Measurements from ENCODE around the gene GNLY.
"Not testable (repeated sequence)": the region's sequence is repeated elsewhere in the genome, so short reads cannot be mapped to it uniquely, and the experiment has no call there.

The GNLY gene

DNA sequence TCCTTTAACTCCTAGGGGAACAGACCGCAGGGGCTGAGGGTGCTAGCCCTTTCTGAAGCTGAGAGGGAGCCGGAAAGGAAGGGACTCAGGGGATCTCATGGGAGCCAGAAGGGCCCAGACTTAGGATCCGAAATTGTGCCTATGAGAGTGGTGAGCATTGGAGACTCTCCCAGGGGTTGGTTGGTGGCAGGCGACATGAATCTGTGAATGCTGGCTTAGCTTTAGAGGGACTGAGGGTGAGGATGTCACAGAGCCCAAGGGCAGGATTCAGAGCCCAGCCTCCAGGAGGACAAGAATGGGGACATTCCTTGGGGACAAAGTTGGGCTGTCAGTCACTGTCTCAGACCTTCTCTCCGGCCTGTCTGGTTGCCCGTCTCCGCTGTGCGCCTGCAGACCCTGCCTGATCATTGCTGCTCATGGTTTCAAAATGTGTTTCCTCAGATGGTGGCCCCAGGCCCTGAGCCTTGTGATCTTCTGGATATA, 17.5 kb downstream of the GNLY start:
- no peak for DNase-seq

DNA sequence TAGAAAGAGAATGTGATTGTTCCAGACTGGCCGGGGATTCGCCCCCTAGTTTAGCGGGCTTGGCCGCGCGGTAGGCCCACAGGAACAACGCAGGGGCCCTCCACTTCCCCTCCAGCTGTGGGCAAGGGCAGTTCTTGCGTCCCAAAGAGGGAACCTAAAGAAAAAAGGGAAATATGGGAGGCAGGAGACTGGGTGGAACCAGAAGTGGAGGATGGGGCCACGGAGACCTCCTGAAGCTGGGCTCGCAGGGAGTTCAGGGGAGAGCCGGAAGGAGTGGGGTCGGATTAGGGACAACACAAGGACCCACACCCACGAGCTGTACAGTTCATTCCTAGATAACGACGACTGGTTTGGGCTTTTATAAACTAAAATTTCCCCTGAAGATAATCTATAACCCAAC, 18.2 kb downstream of the GNLY start:
- DNase-seq, result no peak

DNA sequence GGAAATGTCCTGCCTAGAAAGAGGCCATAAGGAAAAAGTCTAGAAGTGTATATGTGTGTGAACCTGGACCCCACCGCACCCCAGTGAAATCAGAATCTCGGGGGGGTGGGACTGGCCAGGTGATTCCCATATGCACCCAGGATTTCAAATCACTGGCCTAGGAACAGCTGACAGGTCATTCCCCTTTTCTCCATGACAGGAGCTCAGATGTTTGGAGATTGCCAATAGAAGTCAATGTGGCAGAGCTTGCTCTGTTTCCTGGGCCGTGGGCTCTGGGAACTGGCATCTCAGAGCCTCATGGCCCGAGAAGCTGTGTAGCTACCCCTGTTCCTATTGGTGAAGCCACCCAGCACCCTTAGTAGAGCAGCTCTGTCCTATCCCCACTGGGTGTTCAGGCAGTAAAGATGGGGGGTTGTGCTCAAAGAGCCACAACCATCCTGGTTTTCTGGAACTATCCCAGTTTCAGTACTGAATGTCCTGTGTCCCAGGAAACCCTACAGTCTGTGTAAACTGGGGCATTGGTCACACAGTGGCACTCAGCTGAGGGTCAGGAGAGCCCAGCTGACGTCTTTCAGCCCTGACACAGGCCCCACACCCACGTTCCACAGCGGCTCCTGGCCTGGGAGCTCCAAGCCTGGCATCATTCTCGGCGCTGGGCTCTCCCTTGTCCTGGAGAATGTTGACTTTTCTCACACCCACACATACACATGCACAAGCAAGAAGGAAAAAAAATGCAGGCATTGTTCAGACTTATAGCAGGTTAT, 18.9 kb downstream of the GNLY start:
- no peak for DNase-seq

DNA sequence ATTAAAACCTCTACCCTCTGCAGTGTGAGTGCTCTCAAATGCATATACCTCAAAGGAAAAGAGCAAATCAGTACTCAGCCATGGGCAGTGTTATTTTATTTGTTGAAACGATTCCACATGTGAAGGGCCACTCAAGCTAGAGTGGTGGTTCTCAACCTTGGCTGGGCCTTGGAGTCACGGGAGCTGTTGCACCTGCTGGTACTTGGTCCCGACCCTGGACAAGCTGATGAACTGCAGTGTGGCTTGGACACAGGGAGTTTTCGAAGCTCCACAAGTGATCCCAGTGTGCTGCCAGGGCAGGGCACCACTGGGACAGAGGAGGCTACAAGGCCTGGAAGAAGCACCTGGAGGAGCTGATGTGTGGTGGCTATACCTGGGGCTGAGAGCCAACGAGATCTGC, 19.7 kb downstream of the GNLY start:
- DNase-seq, result no peak

DNA sequence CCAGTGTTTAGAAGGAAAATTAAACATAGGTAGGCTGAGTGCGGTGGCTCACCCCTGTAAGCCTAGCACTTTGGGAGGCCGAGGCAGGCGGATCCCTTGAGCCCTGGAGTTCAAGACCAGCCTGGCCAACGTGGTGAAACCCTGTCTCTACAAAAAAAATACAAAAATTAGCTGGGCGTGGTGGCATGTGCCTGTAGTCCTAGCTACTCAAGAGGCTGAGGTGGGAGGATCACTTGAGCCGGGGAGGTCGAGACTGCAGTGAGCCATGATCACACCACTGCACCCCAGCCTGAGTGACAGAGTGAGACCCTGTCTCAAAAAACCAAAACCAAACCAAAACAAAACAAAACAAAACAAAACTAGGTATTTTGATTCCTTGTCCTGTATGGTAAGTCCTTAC, 20.3 kb downstream of the GNLY start:
- DNase-seq, result not testable (repeated sequence)

DNA sequence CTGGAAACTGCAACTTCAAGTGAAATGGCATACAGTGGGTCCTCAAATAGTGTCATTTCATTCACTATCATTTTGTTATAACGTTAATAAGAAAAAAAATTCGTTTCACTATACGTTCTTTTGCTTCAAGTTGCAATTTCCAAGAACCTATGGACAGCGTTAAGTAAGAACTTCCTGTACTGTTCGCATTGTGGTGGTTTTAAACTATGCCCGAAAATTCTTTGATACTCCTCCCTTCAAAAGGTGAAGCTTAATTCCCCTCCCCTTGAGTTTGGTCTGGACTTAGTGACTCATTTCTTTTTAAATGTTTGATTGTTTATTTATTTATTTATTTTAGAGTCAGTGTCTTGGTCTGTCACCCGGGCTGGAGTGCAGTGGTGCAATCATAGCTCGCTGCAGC, 20.7 kb downstream of the GNLY start:
- DNase-seq, result no peak

DNA sequence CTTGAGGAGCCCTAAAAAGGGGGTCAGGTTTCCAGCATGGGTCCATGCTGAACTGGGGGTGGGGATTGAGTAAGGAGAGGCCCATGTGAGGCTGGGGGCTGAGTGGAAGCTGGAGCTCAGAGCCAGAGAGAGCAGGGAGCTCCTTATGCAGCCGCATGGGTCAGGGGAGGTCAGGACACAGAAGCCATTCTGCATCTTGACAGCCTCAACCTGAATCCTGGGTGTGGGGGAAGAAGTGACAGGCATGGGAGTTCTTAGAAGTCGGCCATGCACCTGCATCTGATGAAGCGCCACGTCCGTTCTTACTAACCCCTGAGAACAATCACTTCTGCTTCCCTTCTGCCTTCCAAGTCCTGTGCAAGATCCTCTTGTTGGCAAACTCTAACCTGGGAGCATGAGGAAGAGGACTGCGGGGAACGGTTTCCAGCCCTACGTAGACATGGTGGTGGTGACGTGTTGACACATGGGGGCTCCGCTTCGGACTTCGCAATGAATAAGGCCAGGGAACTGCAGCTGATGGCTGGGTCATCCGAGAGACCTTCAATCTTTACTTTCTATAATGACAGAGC, 22.3 kb downstream of the GNLY start:
- no peak for DNase-seq

DNA sequence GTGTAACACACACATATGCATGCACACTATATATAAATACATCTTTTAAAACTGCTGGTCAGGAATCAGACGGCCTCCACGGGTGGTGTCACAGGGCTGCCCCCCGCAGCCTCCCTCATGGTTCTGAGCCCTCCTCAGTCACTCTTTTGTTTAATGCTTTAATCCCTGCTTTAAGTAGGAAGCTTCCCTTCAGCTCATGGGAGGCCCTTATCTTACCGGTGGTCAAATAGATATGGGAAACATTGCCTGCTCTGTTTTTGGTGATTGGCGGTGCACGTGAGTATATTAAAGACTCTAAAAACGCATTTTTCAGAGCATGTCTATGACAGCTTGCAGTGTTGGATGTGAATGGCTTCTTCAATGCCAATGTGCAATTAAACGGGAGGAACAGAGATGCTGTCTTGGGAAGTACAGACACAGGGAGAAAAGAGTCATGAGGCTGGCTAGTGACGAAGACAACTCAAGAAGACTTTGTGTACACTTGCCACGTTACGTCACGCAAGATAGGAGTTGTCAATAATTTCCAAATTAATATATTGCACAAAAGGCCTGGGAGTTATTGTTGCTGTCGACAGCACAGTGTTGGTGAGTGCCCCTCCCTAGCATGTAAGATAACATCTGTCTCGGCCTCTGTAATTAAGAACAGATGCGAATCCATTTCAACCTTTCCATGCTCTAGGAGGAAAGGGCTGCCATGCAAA, 23.3 kb downstream of the GNLY start:
- DNase-seq, result no peak

DNA sequence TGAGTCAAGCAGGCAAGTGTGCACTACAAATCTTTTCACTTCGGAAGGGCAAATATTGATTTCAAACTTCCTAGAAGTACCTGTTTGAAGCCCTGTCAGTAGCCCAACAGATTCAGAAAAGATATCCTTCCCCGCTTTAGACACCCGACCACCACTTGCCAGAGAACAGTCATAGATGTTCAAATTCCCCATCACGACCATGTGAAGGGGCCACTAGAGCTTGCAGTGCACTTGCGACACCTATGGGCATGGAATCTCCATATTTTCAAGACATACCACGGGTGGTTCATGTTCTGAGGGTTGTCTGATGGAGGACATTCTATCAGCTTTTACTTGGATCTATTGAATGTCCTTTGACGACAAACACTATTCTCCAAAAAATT, 23.8 kb downstream of the GNLY start:
- DNase-seq, result peak; percentile 45

DNA sequence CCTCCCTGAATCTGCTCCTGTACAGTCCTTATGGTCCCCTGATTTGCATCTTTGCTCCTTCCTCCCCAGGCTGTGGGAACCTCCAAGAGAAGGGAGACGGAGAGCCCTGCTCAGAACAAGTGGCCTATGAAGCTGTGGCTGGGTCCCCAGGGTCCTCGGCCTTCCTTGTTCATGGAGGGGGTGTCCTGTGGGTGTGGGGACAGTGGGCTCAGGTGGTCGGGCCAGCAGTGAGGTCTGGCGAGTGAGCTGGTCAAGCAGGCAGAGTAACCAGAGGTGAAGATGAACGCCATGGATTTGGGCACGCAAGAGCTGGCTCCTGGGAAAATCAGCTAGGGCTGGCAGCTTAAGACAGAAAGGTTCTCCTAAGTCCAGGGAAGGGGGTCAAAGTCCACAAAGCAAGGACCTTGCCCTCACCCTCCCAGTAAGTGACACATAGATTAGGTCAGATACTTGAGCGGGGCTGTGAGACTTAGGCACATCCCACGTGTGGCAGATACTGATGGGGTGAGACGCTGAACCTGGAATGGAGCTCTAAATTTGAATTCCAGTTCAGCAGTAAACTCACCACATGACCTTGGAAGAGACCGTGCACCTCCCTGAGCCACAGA, 24.8 kb downstream of the GNLY start:
- no peak for DNase-seq

DNA sequence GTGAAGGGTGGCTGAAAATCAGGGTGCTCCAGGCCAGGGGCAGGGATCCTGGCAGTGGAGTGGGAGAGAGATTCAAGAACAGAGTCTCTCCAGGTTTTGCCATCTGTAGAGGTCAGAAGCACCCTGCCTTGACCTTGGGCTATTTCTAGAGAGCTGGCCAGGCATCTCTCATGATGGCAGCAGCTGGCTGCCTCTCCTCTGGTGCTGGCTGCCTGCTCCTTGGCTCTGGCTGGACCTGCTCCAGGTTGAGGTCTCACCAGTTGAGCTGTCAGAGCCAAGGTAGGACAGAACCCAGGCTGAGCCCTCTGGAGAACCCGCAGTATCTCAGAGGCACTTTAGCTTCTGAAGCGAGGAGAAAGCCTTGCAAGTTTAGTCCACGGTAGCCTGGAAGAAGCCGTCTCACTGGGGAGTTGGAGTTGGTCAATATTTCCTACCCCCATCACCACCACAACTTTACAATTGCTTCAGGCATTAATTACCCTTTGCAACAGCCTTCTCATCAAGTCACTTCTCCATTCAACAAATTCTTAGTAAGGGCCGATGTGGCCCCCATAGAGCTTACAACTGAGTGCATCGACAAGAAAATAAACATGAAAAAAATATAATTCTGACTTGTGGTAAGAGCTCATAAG, 25.6 kb downstream of the GNLY start:
- no peak for DNase-seq

DNA sequence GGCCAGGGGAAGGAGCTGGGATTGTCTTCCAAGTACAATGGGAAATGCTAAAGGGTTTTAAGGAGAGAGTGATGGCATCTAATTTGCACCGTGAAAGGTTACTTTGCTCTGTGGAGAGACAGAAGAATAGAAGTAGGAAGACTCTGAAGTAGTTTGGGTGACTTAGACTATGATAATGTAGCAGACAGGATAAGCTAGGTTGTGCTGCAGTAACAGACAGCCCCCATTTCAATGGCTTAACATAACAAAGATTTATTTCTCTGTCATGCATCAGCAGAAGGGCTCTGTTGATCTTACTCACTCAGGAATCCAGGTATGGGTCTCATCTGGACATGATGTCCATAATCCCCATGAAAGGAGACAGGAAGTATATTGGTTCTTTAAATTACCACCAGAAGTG, 26.4 kb downstream of the GNLY start:
- DNase-seq, result no peak

DNA sequence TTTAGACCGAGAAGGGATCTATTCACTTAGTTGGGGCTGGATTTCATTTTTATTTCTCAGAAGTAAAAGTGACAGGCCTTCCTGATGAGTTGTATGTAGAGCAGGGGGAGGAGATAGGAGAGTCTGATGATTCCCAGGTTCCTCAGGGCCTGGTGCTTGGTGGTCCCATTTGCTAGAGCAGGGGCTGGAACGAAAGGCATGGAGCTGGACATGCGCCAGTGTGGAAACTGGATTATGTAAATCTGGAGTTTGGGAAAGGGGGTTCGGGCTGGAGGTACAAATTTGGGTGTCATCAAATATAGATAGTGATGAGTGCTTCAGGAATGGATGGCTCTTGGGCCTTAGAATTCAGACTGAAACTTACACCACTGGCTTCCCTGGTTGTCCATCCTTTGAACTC, 27.5 kb downstream of the GNLY start:
- no peak for DNase-seq

DNA sequence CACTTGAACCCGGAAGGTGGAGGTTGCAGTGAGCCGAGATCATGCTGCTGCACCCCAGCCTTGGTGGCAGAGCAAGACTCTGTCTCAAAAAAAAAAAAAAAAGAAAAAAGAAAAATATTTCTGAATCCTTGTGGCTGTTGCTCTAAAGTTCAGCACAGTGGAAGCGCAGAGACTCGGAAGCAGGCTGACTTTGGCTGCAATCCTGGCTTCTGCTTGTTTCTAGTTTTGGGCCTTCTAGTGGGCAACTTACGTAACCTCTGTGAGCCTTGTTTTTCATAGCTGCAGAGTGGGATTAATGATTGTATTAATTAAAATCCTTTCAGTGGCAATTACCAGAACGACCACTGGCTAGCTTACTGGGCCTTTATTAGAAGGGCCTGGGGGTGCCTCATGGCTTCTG, 28.4 kb downstream of the GNLY start:
- DNase-seq, result no peak

DNA sequence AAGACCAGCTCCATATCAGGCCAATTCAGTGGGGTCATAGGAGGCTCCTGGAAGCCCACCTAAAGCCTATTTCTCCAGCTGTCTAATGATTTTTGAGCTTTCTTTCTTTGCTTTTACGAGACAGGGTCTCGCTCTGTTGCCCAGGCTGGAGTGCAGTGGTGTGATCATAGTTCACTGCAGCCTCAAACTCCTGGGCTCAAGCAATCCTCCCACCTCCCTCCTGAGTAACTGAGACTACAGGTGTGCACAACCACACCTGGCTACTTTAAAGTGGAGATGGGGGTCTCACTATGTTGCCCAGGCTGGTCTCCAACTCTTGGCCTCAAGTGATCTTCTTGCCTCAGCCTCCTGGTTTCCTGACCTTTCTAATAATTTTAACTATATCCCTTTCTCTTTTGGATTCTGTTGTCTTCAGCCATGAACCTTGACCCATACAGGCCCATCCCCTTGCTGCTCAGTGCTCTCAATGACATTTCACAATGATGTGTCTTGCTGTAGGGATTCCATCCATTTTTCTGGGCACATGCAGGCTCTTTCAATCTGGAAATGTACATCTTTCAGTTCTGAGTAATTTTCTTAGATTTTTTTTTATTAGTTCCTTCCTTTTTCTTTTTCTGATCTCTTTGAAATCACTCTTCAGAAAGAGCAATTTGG, 29.7 kb downstream of the GNLY start:
- no peak for DNase-seq

DNA sequence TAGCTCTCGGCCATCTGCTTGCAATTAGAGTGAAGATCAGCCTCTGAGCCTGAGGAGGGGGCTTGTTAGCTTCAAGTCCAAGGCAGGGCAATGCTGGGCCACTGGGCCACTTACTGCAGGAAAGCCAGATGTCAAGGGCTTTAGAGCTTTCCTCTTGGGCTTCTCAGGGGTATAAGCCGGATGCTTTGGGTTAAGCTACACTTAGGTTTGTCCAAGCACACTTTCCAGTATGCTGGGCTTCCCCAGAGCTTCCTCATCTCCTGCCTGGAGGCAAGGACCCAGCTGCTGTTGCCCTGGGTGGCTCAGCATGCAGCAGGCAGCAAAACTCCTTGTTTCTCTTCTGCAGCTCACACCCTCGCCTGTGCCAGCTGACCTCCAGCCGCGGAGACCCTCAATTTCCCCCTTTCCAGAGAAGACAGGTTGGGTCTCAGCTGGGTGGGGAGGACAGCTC, 30.6 kb downstream of the GNLY start:
- no peak for DNase-seq

DNA sequence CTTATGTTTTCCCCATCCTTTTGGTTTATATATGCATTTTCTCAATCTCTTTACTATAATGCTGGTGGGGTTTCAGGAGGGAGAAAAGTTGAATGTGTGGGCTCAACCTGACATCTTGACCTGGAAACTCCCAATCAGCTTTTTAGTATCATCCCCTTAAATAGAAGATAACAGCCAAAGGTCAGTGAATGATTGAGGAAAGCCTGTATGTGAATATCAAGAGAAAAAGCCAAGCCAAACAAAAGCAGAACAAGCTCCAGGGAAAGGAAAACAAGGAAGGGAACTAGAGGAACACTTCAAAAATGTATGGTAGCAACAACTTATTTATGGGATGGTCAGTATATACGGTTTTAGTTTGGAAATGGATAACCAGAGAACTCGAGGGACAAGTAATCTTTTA, 31.3 kb downstream of the GNLY start:
- DNase-seq, result no peak

DNA sequence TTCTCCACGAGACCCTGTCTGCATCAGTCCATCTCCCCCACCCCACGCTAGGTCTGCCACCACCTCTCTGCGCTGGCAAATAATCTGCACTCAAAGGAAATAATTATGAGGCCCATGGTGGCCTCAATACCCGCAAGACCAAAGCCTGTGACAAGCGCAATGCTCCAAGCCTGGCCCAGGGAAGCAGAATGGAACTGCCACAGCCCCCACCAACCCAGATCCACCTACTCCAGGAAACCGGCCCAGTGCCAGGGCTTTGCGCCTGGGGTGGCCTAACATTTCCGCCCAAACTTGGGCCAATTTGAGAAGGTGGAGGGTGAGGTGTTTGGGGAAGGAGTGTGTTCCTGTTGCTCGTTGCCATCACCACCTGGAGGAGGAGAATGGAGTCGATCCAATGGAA, 33.6 kb downstream of the GNLY start:
- no peak for DNase-seq

DNA sequence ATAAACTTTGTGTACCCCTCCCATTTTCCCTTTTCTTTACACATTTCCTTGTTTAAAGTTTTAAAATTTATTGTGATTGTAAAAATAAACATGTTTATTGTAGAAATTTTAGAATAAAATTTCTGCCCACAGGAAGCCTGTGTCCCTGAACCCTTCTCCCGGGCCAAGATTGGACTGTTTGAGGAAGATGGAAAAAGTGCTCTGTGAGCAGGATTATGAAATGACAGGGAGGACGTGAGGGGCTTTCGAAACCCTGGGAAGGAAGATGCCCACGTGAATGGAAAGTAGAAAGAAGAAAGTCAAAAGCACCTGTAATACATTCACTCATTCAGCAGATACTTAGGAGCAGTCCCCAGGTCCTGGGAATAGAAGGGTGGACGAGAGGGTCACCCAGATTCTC, 34.2 kb downstream of the GNLY start:
- no peak for DNase-seq

DNA sequence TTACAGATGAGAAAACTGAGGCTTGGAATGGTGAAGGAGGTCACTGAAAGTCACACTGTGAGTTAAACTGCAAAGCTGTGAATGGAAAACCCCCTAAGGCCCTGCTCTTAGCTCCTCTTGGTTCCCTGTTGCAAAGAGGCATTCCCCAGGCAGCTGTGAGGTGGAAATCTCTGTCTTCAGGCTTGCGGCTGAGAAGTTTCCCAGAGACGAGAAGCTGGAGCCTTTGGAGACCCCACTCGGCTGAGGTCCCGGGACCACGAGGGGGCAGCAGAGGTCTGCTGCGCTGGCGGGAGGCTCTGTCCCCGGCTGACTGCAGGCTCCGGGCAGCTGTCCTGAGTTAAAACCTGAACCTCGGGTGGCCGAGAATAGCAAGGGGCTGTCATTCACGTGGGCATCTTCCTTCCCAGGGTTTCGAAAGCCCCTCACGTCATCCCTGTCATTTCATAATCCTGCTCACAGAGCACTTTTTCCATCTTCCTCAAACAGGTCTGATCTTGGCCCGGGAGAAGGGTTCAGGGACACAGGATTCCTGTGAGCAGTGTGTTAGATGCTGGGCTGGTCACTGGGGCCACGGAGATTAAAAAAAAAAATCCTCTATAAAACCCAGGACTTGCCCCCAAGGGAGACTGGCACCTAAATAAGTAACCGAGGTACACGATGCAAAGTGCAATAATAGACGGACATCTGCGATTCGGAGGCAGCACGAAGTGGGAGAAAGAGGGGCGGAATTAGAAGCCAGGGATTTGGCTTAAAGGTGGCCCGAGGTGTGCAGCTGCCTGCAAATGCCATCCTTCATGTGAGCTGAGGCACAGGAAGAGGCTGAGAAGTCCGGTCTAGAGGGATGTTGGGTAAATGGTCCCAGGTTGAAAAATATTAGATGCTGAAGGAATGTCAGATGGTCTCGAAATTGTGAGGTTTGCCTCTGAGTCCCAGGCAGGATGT, 35.0 kb downstream of the GNLY start:
- peak; percentile 56 for DNase-seq

DNA sequence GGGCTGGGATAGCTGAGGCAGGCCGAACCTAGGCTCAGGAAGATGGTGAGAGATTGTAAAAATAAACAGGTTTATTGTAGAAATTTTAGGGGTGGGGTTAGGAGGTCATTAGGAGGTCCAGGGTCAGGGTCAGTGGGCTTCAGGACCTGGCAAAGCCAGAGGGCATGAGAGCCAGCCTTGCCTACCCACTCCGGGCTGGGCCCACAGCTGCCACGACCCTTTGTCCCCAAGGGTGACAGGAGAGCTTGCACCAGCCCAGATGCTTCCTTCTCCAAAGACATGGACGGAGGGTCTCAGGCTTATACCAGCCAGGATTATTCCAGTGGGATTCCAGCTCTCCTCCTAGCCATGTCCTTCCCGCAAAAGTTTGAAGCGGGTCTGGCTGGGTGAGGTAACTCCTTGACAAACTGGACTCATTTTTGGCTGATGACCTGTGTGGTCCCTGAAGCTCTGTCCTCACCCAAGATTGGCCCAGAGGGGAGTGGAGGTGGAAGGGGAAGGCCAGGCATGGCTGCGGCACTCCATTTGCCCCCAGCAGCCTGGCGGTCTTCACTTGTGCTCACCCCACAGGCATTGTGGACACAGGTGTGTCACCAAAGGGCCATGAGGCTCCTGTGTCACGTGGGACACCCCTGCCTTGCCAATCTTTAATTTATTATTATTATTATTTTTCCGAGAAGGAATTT, 35.8 kb downstream of the GNLY start:
- DNase-seq, result no peak
